HepG2 (cell line): ENCODE results near the gene MIF4GD. TPM values are rescaled to one million over a fixed set of nuclear protein-coding genes. Genes with fewer than 3 reads are reported as not detected.
A peak's percentile ranks its signal among the peaks of the same experiment; 100 is the strongest.

Experiments used
- ATM ChIP-seq: fragments of 450-650 bp; IDR thresholded peaks from 2 replicates; pipeline ENCODE4 v1.7.1; 2017; ENCODE audit warnings: mild to moderate bottlenecking, borderline replicate concordance
- BCLAF1 ChIP-seq: fragments of 450-650 bp; IDR thresholded peaks from 2 replicates; pipeline ENCODE4 v1.6.1; 2017; ENCODE audit warnings: mild to moderate bottlenecking
- CREB3 ChIP-seq: sonication (generic); formaldehyde crosslinking; IDR thresholded peaks from 2 replicates; pipeline ENCODE4 v1.5.0; 2020; ENCODE audit warnings: missing genetic modification reagents
- DMAP1 ChIP-seq: IDR thresholded peaks from 2 replicates; pipeline ENCODE4 v1.6.1; 2016
- FOXO1 ChIP-seq: sonication (generic); formaldehyde crosslinking; IDR thresholded peaks from 2 replicates; pipeline ENCODE4 v1.4.0; 2020; ENCODE audit warnings: missing genetic modification reagents
- KLF11 ChIP-seq: IDR thresholded peaks from 2 replicates; pipeline ENCODE4 v1.6.1; 2016; ENCODE audit warnings: missing compliant biosample characterization
- NAIF1 ChIP-seq: sonication (generic); formaldehyde crosslinking; IDR thresholded peaks from 2 replicates; pipeline ENCODE4 v1.5.0; 2020; ENCODE audit warnings: mild to moderate bottlenecking, missing genetic modification reagents, borderline replicate concordance
- NFKB2 ChIP-seq: sonication (generic); formaldehyde crosslinking; IDR thresholded peaks from 2 replicates; pipeline ENCODE4 v1.4.0; 2020; ENCODE audit warnings: missing genetic modification reagents, borderline replicate concordance
- SALL1 ChIP-seq: sonication (generic); formaldehyde crosslinking; IDR thresholded peaks from 2 replicates; pipeline ENCODE4 v1.8.0; 2022; ENCODE audit warnings: mild to moderate bottlenecking, missing genetic modification reagents
- SKIL ChIP-seq: sonication (generic); formaldehyde crosslinking; IDR thresholded peaks from 2 replicates; pipeline ENCODE4 v1.8.0; 2022; ENCODE audit warnings: missing genetic modification reagents, mild to moderate bottlenecking, moderate library complexity, borderline replicate concordance
- SRSF9 ChIP-seq: fragments of 200-400 bp; formaldehyde crosslinking; IDR thresholded peaks from 2 replicates; pipeline ENCODE4 v1.6.1; 2018; ENCODE audit warnings: borderline replicate concordance, mild to moderate bottlenecking, low read depth, low read length; ENCODE audit not compliant: insufficient read depth, poor library complexity, severe bottlenecking
- TFDP2 ChIP-seq: sonication (generic); formaldehyde crosslinking; IDR thresholded peaks from 2 replicates; pipeline ENCODE4 v1.4.0; 2020; ENCODE audit warnings: missing genetic modification reagents
- ZNF280D ChIP-seq: sonication (generic); formaldehyde crosslinking; IDR thresholded peaks from 2 replicates; pipeline ENCODE4 v1.5.1; 2020; ENCODE audit warnings: mild to moderate bottlenecking, missing genetic modification reagents
- ZNF569 ChIP-seq: sonication (generic); formaldehyde crosslinking; IDR thresholded peaks from 2 replicates; pipeline ENCODE4 v1.5.0; 2020; ENCODE audit warnings: mild to moderate bottlenecking, missing genetic modification reagents, moderate library complexity, borderline replicate concordance
- ZNF576 ChIP-seq: sonication (generic); formaldehyde crosslinking; IDR thresholded peaks from 2 replicates; pipeline ENCODE4 v1.4.0; 2020; ENCODE audit warnings: mild to moderate bottlenecking, missing genetic modification reagents
- ZNF615 ChIP-seq: sonication (generic); formaldehyde crosslinking; IDR thresholded peaks from 2 replicates; pipeline ENCODE4 v1.5.0; 2020; ENCODE audit warnings: mild to moderate bottlenecking, missing genetic modification reagents, borderline replicate concordance
- polyA plus RNA-seq, 8 experiments: library from polyadenylated mRNA; depleted of rRNA in 3 of 8; stranded (reverse) in 7 of 8; unstranded in 1 of 8; fragments of >200 nt; fragmentation: Illumina TruSeq in 4 of 8; extraction: Trizol in 4 of 8; gene quantifications; 2 replicates each; pipeline versions ENCODE4 v1.2.1 to v1.2.3, GENCODE V29; 2011 to 2016; ENCODE audit warnings: low read depth in 4 of 8, missing spikeins in 1 of 8, mixed read lengths in 1 of 8; ENCODE audit not compliant: insufficient read depth in 1 of 8
- total RNA-seq, 5 experiments: library from RNA; depleted of rRNA; stranded (reverse); fragments of >200 nt; fragmentation: Illumina TruSeq; extraction: Trizol; gene quantifications; 2 replicates each; pipeline ENCODE4 v1.2.3, GENCODE V29; 2016; ENCODE audit warnings: low read depth in 1 of 5

The MIF4GD gene
- total and polyA plus RNA-seq, 2 of the 13 experiments (the other 11 are each of a cell fraction or from before 2014, with no cell fraction given), result 14.0 to 28.0 TPM

GRCh38 chr17:75261336-75262111 is 9.5 kb downstream of the MIF4GD start, which contains the start of the genes GGA3 and MRPS7 (continued):
- TF ChIP-seq ZNF576 (CRISPR knock-in tag), result peak; percentile 30; the same call in 1 of the 2 replicates
- TF ChIP-seq BCLAF1, result no peak
- TF ChIP-seq ATM, result no peak
- TF ChIP-seq SRSF9, result no peak
- TF ChIP-seq ZNF569, result 0 out of 2 replicates have a peak, but pooled peaks have one; percentile 73
- TF ChIP-seq NAIF1 (CRISPR knock-in tag), result peak; percentile 69; the same call in 1 of the 2 replicates
- no peak; the same call in 1 of the 2 replicates for TF ChIP-seq CREB3 (CRISPR knock-in tag)
- TF ChIP-seq TFDP2 (CRISPR knock-in tag), result peak; percentile 49; the same call in 1 of the 2 replicates
- peak; percentile 92; the same call in 1 of the 2 replicates for TF ChIP-seq NFKB2 (CRISPR knock-in tag)
- no peak; the same call in 1 of the 2 replicates for TF ChIP-seq ZNF615
- peak; percentile 85 for TF ChIP-seq SALL1 (CRISPR knock-in tag)
- TF ChIP-seq FOXO1 (CRISPR knock-in tag), result no peak; the same call in 1 of the 2 replicates
- peak; percentile 93 for TF ChIP-seq DMAP1
- no peak; the same call in 1 of the 2 replicates for TF ChIP-seq ZNF280D
- peak; percentile 38; the same call in 1 of the 2 replicates for TF ChIP-seq SKIL (CRISPR knock-in tag)
- no peak; the same call in 1 of the 2 replicates for TF ChIP-seq KLF11
